ENCODE data around the gene CDKN2A. TPM values are rescaled to one million over a fixed set of nuclear protein-coding genes. Genes with fewer than 3 reads are reported as not detected.

The CDKN2A gene
- total RNA-seq, 1 experiment from 2014 or later, result 0.57 TPM

- DNase-seq (ENCODE audit: low spot score), result no peak
- TF ChIP-seq ZNF121 (CRISPR knock-in tag; IDR thresholded peaks at IDR 0.05) (no peak), MLX (CRISPR knock-in tag; IDR thresholded peaks at IDR 0.05) (no peak), ZBTB21 (CRISPR knock-in tag; IDR thresholded peaks at IDR 0.05; ENCODE audit: borderline replicate concordance) (no peak), ETV6 (CRISPR knock-in tag; IDR thresholded peaks at IDR 0.05) (no peak), ESRRA (CRISPR knock-in tag; IDR thresholded peaks at IDR 0.05; ENCODE audit: borderline replicate concordance) (no peak), EMX1 (CRISPR knock-in tag; IDR thresholded peaks at IDR 0.05) (no peak), NFATC4 (CRISPR knock-in tag; IDR thresholded peaks at IDR 0.05) (no peak), ZNF219 (CRISPR knock-in tag; IDR thresholded peaks at IDR 0.05; ENCODE audit: borderline replicate concordance) (no peak), TCF7 (CRISPR knock-in tag; IDR thresholded peaks at IDR 0.05; ENCODE audit: low read depth) (no peak), ZNF671 (CRISPR knock-in tag; IDR thresholded peaks at IDR 0.05) (no peak), ZNF232 (CRISPR knock-in tag; IDR thresholded peaks at IDR 0.05) (no peak), TP53 (CRISPR knock-in tag; IDR thresholded peaks at IDR 0.05) (no peak), NR1H2 (CRISPR knock-in tag; IDR thresholded peaks at IDR 0.05) (no peak)
- TF ChIP-seq, protein P1, sequence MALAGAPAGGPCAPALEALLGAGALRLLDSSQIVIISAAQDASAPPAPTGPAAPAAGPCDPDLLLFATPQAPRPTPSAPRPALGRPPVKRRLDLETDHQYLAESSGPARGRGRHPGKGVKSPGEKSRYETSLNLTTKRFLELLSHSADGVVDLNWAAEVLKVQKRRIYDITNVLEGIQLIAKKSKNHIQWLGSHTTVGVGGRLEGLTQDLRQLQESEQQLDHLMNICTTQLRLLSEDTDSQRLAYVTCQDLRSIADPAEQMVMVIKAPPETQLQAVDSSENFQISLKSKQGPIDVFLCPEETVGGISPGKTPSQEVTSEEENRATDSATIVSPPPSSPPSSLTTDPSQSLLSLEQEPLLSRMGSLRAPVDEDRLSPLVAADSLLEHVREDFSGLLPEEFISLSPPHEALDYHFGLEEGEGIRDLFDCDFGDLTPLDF (CRISPR knock-in tag; IDR thresholded peaks at IDR 0.05), result no peak
- TF ChIP-seq, protein P2, sequence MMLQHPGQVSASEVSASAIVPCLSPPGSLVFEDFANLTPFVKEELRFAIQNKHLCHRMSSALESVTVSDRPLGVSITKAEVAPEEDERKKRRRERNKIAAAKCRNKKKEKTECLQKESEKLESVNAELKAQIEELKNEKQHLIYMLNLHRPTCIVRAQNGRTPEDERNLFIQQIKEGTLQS (CRISPR knock-in tag; conservative IDR thresholded peaks at IDR 0.05), result no peak
- TF ChIP-seq, protein P3, sequence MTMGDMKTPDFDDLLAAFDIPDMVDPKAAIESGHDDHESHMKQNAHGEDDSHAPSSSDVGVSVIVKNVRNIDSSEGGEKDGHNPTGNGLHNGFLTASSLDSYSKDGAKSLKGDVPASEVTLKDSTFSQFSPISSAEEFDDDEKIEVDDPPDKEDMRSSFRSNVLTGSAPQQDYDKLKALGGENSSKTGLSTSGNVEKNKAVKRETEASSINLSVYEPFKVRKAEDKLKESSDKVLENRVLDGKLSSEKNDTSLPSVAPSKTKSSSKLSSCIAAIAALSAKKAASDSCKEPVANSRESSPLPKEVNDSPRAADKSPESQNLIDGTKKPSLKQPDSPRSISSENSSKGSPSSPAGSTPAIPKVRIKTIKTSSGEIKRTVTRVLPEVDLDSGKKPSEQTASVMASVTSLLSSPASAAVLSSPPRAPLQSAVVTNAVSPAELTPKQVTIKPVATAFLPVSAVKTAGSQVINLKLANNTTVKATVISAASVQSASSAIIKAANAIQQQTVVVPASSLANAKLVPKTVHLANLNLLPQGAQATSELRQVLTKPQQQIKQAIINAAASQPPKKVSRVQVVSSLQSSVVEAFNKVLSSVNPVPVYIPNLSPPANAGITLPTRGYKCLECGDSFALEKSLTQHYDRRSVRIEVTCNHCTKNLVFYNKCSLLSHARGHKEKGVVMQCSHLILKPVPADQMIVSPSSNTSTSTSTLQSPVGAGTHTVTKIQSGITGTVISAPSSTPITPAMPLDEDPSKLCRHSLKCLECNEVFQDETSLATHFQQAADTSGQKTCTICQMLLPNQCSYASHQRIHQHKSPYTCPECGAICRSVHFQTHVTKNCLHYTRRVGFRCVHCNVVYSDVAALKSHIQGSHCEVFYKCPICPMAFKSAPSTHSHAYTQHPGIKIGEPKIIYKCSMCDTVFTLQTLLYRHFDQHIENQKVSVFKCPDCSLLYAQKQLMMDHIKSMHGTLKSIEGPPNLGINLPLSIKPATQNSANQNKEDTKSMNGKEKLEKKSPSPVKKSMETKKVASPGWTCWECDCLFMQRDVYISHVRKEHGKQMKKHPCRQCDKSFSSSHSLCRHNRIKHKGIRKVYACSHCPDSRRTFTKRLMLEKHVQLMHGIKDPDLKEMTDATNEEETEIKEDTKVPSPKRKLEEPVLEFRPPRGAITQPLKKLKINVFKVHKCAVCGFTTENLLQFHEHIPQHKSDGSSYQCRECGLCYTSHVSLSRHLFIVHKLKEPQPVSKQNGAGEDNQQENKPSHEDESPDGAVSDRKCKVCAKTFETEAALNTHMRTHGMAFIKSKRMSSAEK (CRISPR knock-in tag; IDR thresholded peaks at IDR 0.05; ENCODE audit: borderline replicate concordance), result no peak
- TF ChIP-seq, protein P4, sequence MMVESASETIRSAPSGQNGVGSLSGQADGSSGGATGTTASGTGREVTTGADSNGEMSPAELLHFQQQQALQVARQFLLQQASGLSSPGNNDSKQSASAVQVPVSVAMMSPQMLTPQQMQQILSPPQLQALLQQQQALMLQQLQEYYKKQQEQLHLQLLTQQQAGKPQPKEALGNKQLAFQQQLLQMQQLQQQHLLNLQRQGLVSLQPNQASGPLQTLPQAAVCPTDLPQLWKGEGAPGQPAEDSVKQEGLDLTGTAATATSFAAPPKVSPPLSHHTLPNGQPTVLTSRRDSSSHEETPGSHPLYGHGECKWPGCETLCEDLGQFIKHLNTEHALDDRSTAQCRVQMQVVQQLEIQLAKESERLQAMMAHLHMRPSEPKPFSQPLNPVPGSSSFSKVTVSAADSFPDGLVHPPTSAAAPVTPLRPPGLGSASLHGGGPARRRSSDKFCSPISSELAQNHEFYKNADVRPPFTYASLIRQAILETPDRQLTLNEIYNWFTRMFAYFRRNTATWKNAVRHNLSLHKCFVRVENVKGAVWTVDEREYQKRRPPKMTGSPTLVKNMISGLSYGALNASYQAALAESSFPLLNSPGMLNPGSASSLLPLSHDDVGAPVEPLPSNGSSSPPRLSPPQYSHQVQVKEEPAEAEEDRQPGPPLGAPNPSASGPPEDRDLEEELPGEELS (CRISPR knock-in tag; IDR thresholded peaks at IDR 0.05), result no peak
- Mint-ChIP-seq H3K9me3 (no peaks in the 10 kb centered on the region), H3K4me3 (peak overlapping the region; percentile 19; the same call in 1 of the 2 replicates), H3K36me3 (no peaks in the 10 kb centered on the region), H3K27ac (no peak overlapping the region), H3K4me1 (peaks cover 60% of the 10 kb centered on the region), H3K27me3 (ENCODE audit: low read depth) (peaks cover 100% of the 10 kb centered on the region)
- ATAC-seq, result no peak
- CTCF ChIA-PET, result interaction anchor here (1.1 to 4.8 kb wide), 3 partner anchors 28 to 154 kb away, joined by 3 to 60 read pairs (median 10); partner anchors contain the start of gene CDKN2B
- POLR2A ChIA-PET, result no interaction called here
These were observed 26.5 kb downstream of the CDKN2A start for GRCh38 chr9:21967702-21968101.

- H3K27me3 Mint-ChIP-seq (ENCODE audit: low read depth), result peaks cover 100% of the 10 kb centered on the region
- H3K9me3 Mint-ChIP-seq, result no peaks in the 10 kb centered on the region
- peak; percentile 39 for DNase-seq (ENCODE audit: low spot score)
- peaks cover 60% of the 10 kb centered on the region for H3K4me1 Mint-ChIP-seq
- H3K27ac Mint-ChIP-seq, result no peak overlapping the region
- H3K36me3 Mint-ChIP-seq, result no peaks in the 10 kb centered on the region
- H3K4me3 Mint-ChIP-seq, result peak overlapping the region; percentile 19; the same call in 1 of the 2 replicates
- no peak for ATAC-seq
- CTCF ChIA-PET, result interaction anchor here (4.8 kb wide), 1 partner anchor 41 kb away, joined by 60 read pairs; the partner anchor contains the start of gene CDKN2B
- POLR2A ChIA-PET, result no interaction called here
- TF ChIP-seq CREB1 (CRISPR knock-in tag; IDR thresholded peaks at IDR 0.05) (no peak), CDX4 (CRISPR knock-in tag; IDR thresholded peaks at IDR 0.05; ENCODE audit: borderline replicate concordance) (no peak), NFYB (CRISPR knock-in tag; conservative IDR thresholded peaks at IDR 0.05; ENCODE audit: low read depth) (no peak), IRF1 (CRISPR knock-in tag; IDR thresholded peaks at IDR 0.05) (no peak), ZNF263 (CRISPR knock-in tag; IDR thresholded peaks at IDR 0.05; ENCODE audit: low read depth) (no peak), E2F5 (CRISPR knock-in tag; IDR thresholded peaks at IDR 0.05) (no peak), ZNF138 (CRISPR knock-in tag; conservative IDR thresholded peaks at IDR 0.05) (no peak), PREB (CRISPR knock-in tag; IDR thresholded peaks at IDR 0.05; ENCODE audit: borderline replicate concordance) (no peak)
These were observed 27.0 kb downstream of the CDKN2A start for GRCh38 chr9:21967169-21967568.

Data from WTC11 (cell line).